H9 (cell line): ENCODE measurements around the gene POLR3H. TPM values are rescaled to one million over a fixed set of nuclear protein-coding genes. Genes with fewer than 3 reads are reported as not detected.

Source experiments
- DNase-seq: peaks from one replicate; pipeline ENCODE4 v3.0.0-alpha.2; 2017
- H2AFZ ChIP-seq: one replicate; pipeline ENCODE4 v1.6.1; 2013; ENCODE audit warnings: mild to moderate bottlenecking, low read length, control low read depth, moderate library complexity
- H2AK5ac ChIP-seq: 2 replicates; pipeline ENCODE4 v1.6.1; 2013; ENCODE audit warnings: low read length, control low read depth, mixed read lengths; ENCODE audit not compliant: insufficient read length
- H2BK120ac ChIP-seq: one replicate; pipeline ENCODE4 v1.6.1; 2013; ENCODE audit warnings: low read depth, mild to moderate bottlenecking, low read length, control low read depth, inconsistent platforms; ENCODE audit not compliant: poor library complexity, severe bottlenecking
- H2BK12ac ChIP-seq: 2 replicates; pipeline ENCODE4 v1.6.1; 2013; ENCODE audit warnings: low read length, control low read depth, mixed read lengths, low read depth; ENCODE audit not compliant: insufficient read length
- H2BK15ac ChIP-seq: 2 replicates; pipeline ENCODE4 v1.6.1; 2013; ENCODE audit warnings: low read depth, low read length, control low read depth
- H2BK20ac ChIP-seq: one replicate; pipeline ENCODE4 v1.6.1; 2013; ENCODE audit warnings: low read depth, mild to moderate bottlenecking, low read length, control low read depth, inconsistent platforms; ENCODE audit not compliant: poor library complexity, severe bottlenecking
- H2BK5ac ChIP-seq: 2 replicates; pipeline ENCODE4 v1.6.1; 2013; ENCODE audit warnings: low read length, control low read depth, mixed read lengths; ENCODE audit not compliant: insufficient read length
- H3K14ac ChIP-seq: 2 replicates; pipeline ENCODE4 v1.6.1; 2013; ENCODE audit warnings: low read length, control low read depth; ENCODE audit not compliant: insufficient read depth
- H3K18ac ChIP-seq: 2 replicates; pipeline ENCODE4 v1.6.1; 2013; ENCODE audit warnings: low read depth, mild to moderate bottlenecking, mixed read lengths, low read length, control low read depth; ENCODE audit not compliant: insufficient read length
- H3K23ac ChIP-seq: 2 replicates; pipeline ENCODE4 v1.6.1; 2013; ENCODE audit warnings: low read length, control low read depth, mixed read lengths, low read depth; ENCODE audit not compliant: insufficient read length
- H3K23me2 ChIP-seq: 2 replicates; pipeline ENCODE4 v1.6.1; 2013; ENCODE audit warnings: low read depth, mild to moderate bottlenecking, mixed read lengths, low read length, control low read depth; ENCODE audit not compliant: insufficient read length, poor library complexity, severe bottlenecking
- H3K27ac ChIP-seq: 2 replicates; pipeline ENCODE4 v1.5.1; 2013; ENCODE audit warnings: low read length, control low read depth, mixed read lengths, low read depth; ENCODE audit not compliant: insufficient read length
- H3K27me3 ChIP-seq: 2 replicates; pipeline ENCODE4 v1.6.1; 2013; ENCODE audit warnings: low read length, control low read depth, inconsistent platforms; ENCODE audit not compliant: insufficient read depth
- H3K4ac ChIP-seq: 2 replicates; pipeline ENCODE4 v1.6.1; 2013; ENCODE audit warnings: low read depth, mild to moderate bottlenecking, control low read depth, inconsistent platforms, low read length, moderate library complexity
- H3K4me1 ChIP-seq: 2 replicates; pipeline ENCODE4 v1.6.1; 2013; ENCODE audit warnings: low read length, control low read depth, inconsistent platforms; ENCODE audit not compliant: insufficient read depth
- H3K4me2 ChIP-seq: 2 replicates; pipeline ENCODE4 v1.6.1; 2013; ENCODE audit warnings: low read length, control low read depth, mixed read lengths; ENCODE audit not compliant: insufficient read length, insufficient read depth
- H3K56ac ChIP-seq: 2 replicates; pipeline ENCODE4 v1.6.1; 2013; ENCODE audit warnings: low read depth, mild to moderate bottlenecking, mixed read lengths, low read length, control low read depth; ENCODE audit not compliant: insufficient read length
- H3K79me1 ChIP-seq: 2 replicates; pipeline ENCODE4 v1.6.1; 2013; ENCODE audit warnings: low read depth, mild to moderate bottlenecking, moderate library complexity, low read length, control low read depth, inconsistent platforms; ENCODE audit not compliant: insufficient read depth, poor library complexity, severe bottlenecking
- H3K79me2 ChIP-seq: 2 replicates; pipeline ENCODE4 v1.6.1; 2013; ENCODE audit warnings: low read length, control low read depth, inconsistent platforms; ENCODE audit not compliant: insufficient read depth
- H3K9ac ChIP-seq: 2 replicates; pipeline ENCODE4 v1.6.1; 2013; ENCODE audit warnings: low read length, control low read depth, mixed read lengths; ENCODE audit not compliant: insufficient read length; ENCODE audit errors: extremely low read depth
- H3K9me3 ChIP-seq: one replicate; pipeline ENCODE4 v1.6.1; 2013; ENCODE audit warnings: low read depth, low read length, inconsistent platforms; ENCODE audit not compliant: control insufficient read depth
- H3T11ph ChIP-seq: one replicate; pipeline ENCODE4 v1.6.1; 2013; ENCODE audit warnings: mild to moderate bottlenecking, low read length, control low read depth, inconsistent platforms
- H4K20me1 ChIP-seq: one replicate; pipeline ENCODE4 v1.6.1; 2013; ENCODE audit not compliant: control insufficient read depth, insufficient read length, insufficient read depth
- H4K5ac ChIP-seq: 2 replicates; pipeline ENCODE4 v1.6.1; 2013; ENCODE audit warnings: low read depth, mild to moderate bottlenecking, mixed read lengths, low read length, control low read depth; ENCODE audit not compliant: insufficient read length
- H4K8ac ChIP-seq: replicated peaks from 2 replicates; pipeline ENCODE4 v1.6.1; 2013; ENCODE audit warnings: low read length, control low read depth, mixed read lengths, low read depth; ENCODE audit not compliant: insufficient read length
- H4K91ac ChIP-seq: 2 replicates; pipeline ENCODE4 v1.6.1; 2013; ENCODE audit warnings: low read depth, mild to moderate bottlenecking, moderate library complexity, mixed read lengths, low read length, control low read depth; ENCODE audit not compliant: insufficient read length
- H3K27ac Mint-ChIP-seq, 3 experiments: 2 replicates in 2 of 3; 3 replicates in 1 of 3; pipeline ENCODE4 v1.8.0; 2020 to 2021; ENCODE audit warnings: mixed read lengths in 3 of 3, mild to moderate bottlenecking in 1 of 3, moderate library complexity in 1 of 3
- H3K27me3 Mint-ChIP-seq: 2 replicates; pipeline ENCODE4 v1.8.0; 2021; ENCODE audit warnings: low read depth, mild to moderate bottlenecking, moderate library complexity, mixed read lengths
- H3K36me3 Mint-ChIP-seq, 3 experiments: 2 replicates in 2 of 3; 3 replicates in 1 of 3; pipeline ENCODE4 v1.8.0; 2020 to 2021; ENCODE audit warnings: low read depth in 3 of 3, mixed read lengths in 3 of 3; ENCODE audit not compliant: insufficient read depth in 1 of 3
- H3K4me1 Mint-ChIP-seq, 2 experiments: 2 replicates each; pipeline ENCODE4 v1.8.0; 2020; ENCODE audit warnings: mixed read lengths in 2 of 2
- H3K4me3 Mint-ChIP-seq, 2 experiments: 2 replicates in 1 of 2; 3 replicates in 1 of 2; pipeline ENCODE4 v1.8.0; 2020 to 2021; ENCODE audit warnings: mild to moderate bottlenecking in 2 of 2, mixed read lengths in 2 of 2, moderate library complexity in 1 of 2
- H3K9me3 Mint-ChIP-seq, 2 experiments: 2 replicates in 1 of 2; 3 replicates in 1 of 2; pipeline ENCODE4 v1.8.0; 2020; ENCODE audit warnings: mild to moderate bottlenecking in 2 of 2, mixed read lengths in 2 of 2, moderate library complexity in 1 of 2
- WGBS: extraction: QIAGEN DNeasy Blood & Tissue Kit; methylation state at CpG from one replicate; pipeline ENCODE4 v1.1.7; 2013; ENCODE audit warnings: missing lambda C conversion rate, low lambda C conversion rate, mixed read lengths; ENCODE audit not compliant: insufficient read length; ENCODE audit errors: extremely low coverage; 5-methylcytosine and 5-hydroxymethylcytosine counted together
- total RNA-seq: library from RNA; stranded (reverse); gene quantifications from 2 replicates; pipeline ENCODE4 v1.2.1, GENCODE V29; 2021
- TF ChIP-seq, protein P1 (sequence below): fragments of 200-600 bp; sonication (generic); conservative IDR thresholded peaks from 3 replicates; pipeline ENCODE4 v1.8.0; 2021; ENCODE audit warnings: antibody characterized with exemption, mild to moderate bottlenecking

POLR3H gene
- total RNA-seq, 1 experiment from 2014 or later, result 68.2 TPM

DNA sequence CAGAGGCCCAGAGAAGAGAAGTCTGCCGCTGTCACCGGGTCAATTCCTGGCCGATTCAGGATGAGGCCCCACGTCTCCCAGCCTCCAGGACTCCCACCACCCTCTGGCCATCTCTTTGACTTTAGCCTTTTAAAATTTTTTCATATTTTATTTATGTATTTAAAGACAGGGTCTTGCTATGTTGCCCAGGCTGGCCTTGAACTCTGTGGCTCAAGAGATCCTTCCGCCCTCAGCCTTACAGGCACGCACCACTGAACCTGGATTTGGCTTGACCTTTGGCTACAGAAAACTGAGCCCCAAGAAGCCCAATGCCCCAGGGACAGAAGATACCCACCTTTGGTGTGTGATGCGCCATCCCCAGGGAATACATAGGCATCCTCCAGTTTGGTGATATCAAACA, 3.9 kb downstream of the POLR3H start:
- H3T11ph ChIP-seq, result no peak overlapping the region
- Mint-ChIP-seq H3K36me3 (peaks cover 10 to 35% (median 14%) of the 10 kb centered on the region in 3 experiments; a peak in 6 of 7 replicates), H3K4me3 (no peak overlapping the region), H3K4me1 (peaks cover 21 to 28% of the 10 kb centered on the region in 2 experiments), H3K9me3 (no peaks in the 10 kb centered on the region), H3K27ac (no peak overlapping the region; a peak in 1 of 7 replicates), H3K27me3 (peaks cover 3% of the 10 kb centered on the region; the same call in 1 of the 2 replicates)
- H4K20me1 ChIP-seq, result no peaks in the 10 kb centered on the region
- no peaks in the 10 kb centered on the region for H3K4me1 ChIP-seq
- H3K23ac ChIP-seq, result no peak overlapping the region
- H3K9me3 ChIP-seq, result no peaks in the 10 kb centered on the region
- no peak overlapping the region for H3K27ac ChIP-seq
- H3K18ac ChIP-seq, result no peak overlapping the region
- H3K14ac ChIP-seq, result no peak overlapping the region
- H3K9ac ChIP-seq, result no peak overlapping the region
- DNase-seq, result no peak
- TF ChIP-seq, protein P1, sequence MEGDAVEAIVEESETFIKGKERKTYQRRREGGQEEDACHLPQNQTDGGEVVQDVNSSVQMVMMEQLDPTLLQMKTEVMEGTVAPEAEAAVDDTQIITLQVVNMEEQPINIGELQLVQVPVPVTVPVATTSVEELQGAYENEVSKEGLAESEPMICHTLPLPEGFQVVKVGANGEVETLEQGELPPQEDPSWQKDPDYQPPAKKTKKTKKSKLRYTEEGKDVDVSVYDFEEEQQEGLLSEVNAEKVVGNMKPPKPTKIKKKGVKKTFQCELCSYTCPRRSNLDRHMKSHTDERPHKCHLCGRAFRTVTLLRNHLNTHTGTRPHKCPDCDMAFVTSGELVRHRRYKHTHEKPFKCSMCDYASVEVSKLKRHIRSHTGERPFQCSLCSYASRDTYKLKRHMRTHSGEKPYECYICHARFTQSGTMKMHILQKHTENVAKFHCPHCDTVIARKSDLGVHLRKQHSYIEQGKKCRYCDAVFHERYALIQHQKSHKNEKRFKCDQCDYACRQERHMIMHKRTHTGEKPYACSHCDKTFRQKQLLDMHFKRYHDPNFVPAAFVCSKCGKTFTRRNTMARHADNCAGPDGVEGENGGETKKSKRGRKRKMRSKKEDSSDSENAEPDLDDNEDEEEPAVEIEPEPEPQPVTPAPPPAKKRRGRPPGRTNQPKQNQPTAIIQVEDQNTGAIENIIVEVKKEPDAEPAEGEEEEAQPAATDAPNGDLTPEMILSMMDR, result no peak
- no CpG with 5 or more reads among the region's 7 CpGs for WGBS
- no peak overlapping the region for H3K56ac ChIP-seq
- H3K79me2 ChIP-seq, result peaks cover 7% of the 10 kb centered on the region
- no peak overlapping the region for H4K5ac ChIP-seq
- no peak overlapping the region for H2BK120ac ChIP-seq
- no peaks in the 10 kb centered on the region for H3K79me1 ChIP-seq
- H4K91ac ChIP-seq, result no peak overlapping the region
- H3K4me2 ChIP-seq, result no peak overlapping the region
- no peak overlapping the region for H2BK20ac ChIP-seq
- H3K27me3 ChIP-seq, result no peaks in the 10 kb centered on the region
- no peak overlapping the region for H2BK5ac ChIP-seq
- no peak overlapping the region for H2BK15ac ChIP-seq
- no peak overlapping the region for H2AFZ ChIP-seq
- H4K8ac ChIP-seq, result no peak overlapping the region
- no peak overlapping the region for H2BK12ac ChIP-seq
- H3K23me2 ChIP-seq, result no peaks in the 10 kb centered on the region
- no peak overlapping the region for H2AK5ac ChIP-seq
- no peak overlapping the region for H3K4ac ChIP-seq
